Iris pigment epithelial cell (primary cell): ENCODE data around the gene RPLP1.

Experiments used
- DNase-seq: peaks from one replicate; pipeline ENCODE4 v3.0.0-alpha.2; 2011; ENCODE audit warnings: low read depth

The RPLP1 gene

DNA sequence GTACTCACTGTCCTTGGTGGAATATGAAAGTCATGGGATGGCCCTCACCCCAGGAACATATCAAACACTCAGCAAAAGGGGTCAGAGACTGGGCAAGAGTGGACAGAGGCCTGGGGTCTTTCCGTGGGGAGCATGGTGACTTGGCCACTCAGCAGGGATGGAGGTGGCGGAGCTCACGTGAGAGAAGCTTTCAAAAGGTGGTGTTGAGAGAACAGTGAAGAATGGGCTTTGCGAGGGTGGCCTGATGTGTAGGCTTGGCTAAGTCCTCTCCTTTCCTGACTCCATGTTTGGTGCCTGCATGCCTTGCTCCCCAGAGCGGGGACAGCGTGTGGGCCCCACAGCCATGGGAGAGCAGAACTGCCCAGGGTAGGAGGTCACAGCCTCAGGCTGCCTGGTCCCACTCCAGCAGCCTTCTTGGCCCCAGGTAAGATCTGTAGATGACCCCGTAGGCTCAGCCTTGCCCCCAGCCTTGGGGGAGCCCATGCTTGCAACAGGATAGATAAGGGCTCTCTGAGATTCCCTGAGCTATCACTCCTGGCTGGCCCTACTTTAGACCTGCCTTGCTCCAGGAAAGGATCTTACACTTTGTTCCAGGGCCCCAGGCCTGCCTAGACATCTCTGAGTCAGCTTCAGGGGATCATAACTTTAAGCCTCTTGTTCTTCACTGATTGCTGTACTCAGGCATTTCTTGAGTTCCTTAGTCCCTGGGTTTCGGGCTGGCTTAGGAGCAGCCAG lies 17.0 kb downstream of the RPLP1 start:
- peak; percentile 86 for DNase-seq

DNA sequence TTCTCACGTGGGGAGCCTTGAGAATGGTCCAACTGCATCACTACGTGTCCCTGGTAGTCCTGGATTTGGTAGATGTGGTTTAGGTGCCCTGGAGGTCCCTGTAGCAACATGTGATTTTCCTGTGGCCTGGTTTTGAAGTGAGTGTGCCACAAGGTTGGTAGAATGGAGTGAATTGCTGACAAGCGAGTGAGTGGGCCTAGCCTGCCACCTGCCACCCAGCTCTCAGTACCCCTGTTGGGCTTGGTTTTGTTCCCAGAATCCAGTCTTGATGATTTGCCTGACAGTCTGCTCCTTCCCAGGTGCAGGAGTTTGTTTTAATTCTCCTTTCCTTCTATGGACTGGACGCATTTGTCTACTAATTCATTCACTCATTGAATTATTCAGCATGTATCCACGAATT lies 19.4 kb downstream of the RPLP1 start:
- no peak for DNase-seq

DNA sequence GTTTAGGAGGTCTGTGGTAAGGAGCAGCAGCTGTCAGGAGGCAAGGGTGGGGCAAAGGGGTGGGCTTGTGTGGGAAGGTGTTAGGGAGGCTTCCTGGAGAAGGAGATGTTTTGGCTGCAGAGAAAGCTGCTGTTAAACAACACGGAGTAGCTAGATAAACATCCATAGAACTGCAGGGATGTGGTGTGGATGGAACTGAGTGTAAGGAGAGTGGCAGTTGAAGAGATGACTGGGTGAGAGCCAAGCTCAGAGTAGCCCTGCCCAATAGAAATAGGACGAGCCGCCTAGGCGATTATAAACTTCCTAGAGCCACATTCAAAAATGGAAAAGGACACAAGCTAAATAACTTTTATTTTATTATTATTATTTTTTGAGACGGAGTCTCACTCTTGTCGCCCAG lies 19.9 kb downstream of the RPLP1 start:
- no peak for DNase-seq

DNA sequence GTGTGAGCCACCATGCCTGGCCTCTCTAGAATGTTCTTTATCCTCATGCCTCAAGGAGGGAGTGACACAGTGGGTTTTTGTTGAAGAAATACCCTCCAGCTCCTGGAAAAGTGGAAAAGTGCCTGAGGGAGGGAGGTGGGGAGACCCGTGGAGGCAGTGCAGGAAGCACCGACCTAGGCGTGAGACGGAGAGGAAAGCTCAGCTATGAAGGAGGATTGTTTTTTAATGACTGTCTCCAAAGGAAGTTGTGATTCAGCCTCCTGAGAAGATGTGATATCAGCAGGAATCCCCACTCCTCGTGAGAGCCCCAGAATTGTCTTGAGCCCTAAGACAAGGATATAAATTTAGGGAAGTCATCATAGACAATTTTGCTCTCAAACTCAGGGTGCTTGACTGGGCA lies 21.7 kb downstream of the RPLP1 start:
- DNase-seq: peak; percentile 75

DNA sequence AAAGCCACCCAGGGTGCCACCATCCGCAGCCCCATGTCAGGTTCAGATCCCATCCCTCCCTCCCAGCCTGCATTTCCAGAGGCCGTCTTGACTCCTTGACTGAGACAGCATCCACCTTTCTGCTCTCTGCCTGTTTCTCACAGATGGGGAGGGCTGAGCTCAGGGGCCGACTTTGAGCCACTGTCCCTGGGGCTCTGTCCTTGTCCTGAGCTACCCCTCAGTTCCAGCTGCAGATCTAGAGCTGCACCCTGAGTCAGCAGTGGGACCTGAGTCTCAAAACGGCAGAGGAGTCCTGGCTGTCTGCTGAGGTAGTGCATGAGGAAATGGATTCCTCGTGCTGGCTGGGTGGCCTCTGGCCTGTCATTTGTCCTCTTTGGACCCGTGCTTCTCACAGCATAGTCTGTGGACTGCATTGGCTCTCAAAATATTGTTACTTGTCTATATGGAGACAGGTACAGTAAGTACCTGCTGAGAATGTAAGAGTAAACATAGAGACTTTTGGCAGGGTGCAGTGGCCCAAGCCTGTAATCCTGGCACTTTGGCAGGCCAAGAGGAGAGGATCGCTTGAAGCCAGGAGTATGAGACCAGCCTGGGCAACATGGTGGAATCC lies 22.3 kb downstream of the RPLP1 start:
- peak; percentile 31 for DNase-seq

DNA sequence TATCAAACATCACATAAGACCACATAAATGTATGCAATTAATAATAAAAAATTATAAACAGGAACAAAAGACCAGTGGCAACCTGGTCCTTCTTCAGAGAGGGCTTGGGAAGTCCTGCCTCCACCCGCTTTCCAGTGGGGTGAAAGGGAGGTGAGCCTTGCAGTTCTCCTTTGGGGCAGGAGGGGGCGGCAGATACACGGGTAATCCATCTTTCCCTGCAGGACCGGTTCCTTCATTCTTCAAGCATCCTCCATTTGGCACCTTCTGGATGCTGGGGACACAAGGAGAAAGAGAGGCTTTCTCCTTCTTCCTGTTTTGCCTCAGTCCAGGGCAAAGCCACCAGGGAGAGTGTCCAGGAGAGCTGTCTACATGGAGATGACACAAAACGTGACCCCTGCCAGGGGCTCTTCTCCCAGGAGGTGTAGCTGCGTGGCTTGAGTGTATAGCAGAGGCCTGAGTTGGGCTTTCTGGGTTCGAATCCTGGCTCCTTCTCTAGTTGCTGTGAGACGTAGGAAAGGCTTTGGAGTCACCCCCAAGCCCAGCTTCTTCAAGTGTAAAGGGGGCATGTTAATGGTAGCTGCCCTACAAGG lies 23.2 kb downstream of the RPLP1 start:
- peak; percentile 68 for DNase-seq

DNA sequence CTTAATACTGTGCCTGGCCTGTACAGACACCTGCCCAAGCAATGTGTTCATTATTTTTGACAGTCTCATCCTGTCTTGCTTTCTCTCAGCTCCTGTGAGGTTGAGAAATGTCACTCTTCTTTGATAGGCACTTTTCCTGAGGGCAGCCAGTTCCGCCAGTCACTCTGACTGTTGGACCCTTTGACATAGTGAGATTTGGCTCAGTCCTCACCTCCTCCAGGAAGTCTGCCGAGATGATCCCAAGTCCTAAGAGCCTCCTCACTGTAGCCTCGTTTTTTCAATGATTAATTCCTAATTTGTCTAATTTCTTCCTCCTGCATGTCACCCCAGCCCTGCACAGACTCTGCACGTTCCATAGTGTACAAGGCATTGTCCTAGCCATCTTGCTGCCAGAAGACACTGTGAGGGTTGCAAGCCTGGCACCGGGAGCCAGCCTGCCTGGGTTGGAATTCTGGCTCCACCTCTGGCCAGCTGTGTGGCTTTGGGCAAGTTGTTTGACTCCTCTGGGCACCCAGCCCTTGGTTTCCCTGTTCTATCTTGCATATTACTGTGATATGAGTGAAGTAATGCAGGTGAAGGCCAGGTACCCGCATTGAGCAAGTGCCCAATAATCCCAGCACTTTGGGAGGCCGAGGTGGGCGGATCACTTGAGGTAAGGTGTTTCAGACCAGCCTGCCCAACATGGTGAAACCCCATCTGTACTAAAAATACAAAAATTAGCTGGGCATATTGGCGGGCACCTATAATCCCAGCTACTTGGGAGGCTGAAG lies 24.3 kb downstream of the RPLP1 start:
- no peak for DNase-seq

DNA sequence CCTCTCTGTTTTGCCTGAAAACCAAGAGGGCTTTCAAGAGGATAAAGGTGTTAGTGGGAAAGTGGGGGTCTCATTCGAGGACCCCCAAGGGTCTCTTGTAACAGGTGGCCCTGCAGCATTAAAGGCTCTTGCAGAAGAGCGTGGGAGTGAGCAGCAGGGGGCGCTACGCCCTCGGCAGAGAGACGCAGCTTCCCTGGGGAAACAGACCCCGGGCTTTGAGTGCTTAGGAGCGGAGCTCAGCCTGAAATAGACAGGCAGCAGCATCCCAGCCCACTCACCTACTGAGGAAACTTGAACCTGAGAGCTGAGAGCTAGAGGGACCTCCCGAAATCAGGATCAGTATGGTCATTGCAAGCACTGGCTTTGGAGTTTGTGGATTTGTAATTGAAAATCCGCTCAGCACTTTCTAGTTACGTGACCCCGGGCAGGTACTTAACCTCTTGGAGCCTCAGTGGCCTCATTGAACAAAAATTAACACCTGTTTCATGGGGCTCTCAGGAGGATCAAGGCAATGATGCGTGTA lies 25.7 kb downstream of the RPLP1 start:
- DNase-seq: peak; percentile 52

DNA sequence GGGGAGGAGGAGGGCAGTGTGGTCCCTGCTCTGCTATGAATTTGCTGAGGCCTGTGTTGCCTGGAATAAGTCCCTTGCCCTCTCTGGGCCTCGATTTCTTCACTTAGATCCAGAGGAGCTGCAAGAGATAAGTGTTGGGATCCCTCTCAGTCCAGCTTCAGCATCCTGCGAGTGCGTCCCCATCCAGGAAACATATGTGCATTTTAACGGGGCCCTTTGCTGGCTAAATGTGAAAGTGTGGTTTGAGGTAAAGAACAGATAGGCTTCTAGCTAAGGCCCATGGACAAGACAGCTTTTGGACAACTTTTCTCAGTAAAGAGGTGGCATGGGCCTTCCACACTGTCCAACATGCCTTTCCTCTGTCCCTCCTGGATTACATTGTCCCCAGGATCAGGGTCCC lies 26.5 kb downstream of the RPLP1 start:
- DNase-seq: no peak

DNA sequence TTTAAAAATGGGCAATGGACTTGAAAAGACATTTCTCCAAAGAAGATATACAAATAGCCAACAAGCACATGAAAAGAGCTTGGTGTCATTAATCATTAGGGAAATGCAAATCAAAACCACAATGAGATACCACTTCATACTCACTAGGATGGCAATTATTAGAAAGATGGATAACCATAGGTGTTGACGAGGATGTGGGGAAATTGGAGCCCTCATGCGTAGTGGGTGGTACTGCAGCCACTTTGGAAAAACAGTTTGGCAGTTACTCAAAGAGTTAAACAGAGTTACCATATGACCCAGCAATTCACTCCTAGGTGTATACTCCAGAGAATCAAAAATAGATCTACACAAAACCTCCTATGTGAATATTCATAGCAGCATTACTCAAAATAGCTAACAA lies 27.4 kb downstream of the RPLP1 start:
- no peak for DNase-seq

DNA sequence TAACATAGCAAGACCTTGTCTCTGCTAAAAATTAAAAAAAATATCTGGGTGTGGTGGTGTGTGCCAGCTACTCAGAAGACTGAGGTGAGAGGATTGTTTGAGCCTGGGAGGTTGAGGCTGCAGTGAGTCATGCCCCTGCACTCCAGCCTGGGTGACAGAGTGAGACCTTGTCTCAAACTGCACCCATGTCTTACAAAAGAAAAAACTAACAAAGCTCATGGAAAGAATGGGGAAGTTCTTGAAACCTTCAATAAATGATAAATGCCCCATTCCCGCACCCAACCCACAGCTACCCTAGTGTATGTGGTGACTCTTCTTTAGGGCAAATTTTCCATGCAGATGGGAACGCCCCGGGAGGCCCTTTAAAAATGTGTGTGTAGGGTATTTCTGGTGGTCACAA lies 28.3 kb downstream of the RPLP1 start:
- DNase-seq: no peak

DNA sequence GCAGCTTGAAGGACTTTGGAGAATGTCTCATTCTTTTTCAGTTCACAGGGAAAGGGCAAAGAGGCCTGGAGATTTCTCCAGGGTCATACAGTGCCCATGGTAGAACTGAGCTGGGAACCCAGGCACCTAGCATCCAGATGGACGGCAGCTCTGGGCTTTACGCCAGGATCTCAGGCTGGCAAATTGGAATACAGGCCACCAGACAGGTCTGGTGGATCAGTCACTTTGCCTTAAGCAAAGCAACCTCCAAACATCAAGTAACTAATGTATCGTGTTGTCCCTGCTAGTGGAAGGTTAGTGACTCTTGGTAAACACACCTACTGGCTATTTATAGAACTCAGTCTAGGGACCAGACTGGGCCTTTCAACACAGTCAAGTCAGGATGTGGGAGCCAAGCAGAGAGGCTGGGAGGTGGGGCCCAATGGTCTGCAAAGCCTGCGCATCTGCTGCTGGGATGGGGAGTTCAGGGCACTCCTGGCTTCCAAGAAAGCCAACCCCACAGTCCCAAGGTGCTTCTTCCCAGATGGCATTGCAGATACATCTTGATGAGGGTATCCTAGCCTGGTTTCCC lies 30.2 kb downstream of the RPLP1 start:
- no peak for DNase-seq

DNA sequence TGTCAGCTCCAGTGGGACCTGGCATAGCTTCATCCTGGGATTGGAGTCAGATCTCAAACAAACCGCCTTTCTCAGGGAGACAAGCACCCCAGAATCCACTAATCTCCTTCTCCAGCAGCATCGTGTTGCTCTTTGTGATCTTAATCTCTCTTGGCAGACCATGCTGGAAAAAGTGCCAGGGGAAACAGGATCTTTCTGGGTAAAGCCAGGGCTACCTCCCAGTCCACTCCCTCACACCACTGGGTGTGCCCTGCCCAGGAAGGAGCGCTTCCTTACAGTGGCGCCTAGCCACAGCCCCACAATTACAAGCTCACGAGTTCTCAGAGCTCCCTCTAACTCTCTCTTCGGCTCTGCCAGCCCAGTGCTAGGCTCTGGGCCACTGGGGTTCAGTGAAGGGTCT lies 32.2 kb downstream of the RPLP1 start:
- no peak for DNase-seq

DNA sequence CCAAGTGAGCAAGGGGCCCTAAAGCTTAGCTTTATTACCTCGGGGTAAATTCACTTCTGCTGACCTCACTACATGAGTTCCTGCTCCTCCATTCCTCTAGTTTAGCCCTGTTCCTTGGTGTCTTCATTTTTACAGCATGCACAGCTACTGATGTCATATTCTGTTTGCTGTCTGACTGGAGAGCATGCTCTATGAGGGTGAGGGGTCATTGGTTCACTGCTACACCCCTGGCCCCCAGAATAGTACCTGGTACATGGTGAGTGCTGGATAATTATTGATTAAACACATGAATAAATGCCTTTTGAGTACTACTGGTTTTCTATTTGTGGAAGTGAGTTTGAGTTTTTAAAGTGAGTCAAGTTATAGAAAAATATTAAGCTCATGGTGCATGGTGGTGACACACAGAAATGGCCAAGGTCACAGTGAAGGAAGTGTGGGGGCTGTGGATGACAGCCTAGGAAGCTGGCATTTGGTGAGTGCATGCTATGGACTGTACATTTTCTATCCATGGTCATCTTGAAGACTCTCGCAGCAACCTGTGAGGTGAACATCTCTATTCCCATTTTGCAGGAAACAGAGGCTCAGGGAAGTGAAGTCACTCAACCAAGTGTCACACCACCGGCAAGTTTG lies 34.0 kb downstream of the RPLP1 start:
- DNase-seq: no peak

DNA sequence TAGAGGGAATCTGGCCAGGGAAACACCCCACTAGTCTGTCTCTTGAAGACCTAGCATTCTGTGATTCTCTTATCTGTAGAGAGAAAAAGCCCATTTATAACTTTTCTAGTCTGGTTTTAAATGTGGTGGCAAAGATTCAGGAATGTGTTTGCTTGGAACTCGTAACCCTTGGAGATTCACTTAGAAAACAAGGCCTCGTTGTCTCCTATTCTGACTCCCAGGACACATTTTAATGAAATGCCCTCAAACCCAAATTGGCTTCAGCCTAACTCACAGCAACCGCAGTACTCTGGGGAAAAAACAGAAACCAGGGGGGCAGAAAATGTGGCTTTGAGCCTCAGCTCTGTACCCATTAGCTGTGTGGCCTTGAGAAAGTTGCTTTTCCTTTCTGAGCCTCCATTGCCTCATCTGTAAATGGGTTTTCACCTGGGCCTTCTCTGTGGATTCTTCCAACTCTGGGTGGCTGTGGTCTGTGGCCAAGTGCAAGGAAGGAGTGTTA lies 36.5 kb downstream of the RPLP1 start:
- DNase-seq: no peak

DNA sequence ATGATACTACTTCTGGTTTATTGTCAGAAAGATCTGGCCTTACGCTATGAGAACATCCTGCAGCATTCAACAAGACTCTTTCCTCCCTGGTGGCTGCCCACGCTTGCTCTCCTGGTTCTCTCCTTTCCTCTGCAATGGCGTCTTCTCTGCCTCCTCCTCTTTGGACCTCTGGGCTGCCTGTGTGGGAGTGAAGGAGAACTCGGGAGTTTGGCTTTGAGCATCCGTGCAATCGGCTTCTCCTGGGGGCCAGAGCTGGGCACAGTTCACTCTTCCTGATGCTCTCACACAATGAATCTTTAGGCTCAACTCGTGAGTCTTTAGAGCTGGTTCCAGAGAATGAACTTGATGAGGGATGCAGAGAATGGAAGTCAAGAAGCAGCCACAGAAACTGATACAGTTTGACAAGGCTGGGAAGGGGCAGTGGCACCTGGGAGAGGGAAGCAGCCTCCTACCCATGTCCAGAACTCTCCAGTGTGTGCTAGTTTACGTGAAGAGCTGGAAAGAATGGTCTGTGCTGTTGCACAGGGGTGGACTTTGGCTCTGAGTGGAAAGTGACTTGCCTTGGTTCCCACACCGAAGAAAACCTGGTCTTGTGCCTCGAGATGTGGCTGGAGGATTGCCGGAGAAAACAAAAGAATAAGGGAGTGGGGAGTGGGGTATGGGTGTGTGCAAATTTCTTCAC lies 37.9 kb downstream of the RPLP1 start:
- no peak for DNase-seq

DNA sequence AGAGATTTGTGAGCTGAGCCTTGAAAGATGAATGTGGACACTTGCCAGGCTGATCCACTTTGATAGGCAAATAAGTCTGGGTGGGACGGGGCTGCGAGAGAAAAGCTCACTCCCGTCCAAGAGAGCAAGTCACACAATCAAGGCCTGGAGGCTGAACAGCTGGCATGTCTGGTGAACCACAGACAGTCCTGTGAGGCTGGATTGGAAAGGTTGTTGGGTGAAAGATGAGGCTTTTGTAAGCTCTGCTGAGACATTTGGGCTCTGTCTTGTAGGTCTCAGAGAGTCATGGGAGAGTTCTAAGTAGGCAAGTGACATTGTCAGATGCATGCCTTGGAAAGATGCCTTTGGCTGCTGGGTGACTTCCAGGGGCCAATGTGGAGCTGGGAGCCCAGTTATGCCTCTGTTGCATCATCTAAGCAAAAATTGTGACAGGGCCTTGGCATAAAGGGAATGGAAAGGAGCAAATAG lies 38.5 kb downstream of the RPLP1 start:
- DNase-seq: no peak

DNA sequence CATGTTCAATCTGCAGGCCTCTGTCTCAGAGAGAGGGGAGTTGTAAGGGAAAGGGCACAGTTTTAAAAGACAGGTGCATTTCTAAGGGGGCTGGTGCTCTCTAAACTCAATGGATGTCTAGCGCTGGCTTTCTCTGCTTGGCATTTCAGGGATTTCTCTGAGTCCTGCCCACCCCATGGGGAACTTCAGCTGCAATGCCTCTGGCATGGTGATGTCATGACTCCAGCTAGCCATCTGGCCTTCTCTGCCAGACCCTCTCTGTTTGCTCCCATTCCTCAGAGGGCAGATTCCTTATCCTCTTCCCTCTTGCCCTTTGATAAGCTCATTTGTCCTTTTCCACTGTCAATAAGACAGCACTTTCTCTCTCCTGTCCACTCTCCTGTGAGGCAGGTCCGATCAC lies 40.8 kb downstream of the RPLP1 start:
- no peak for DNase-seq

DNA sequence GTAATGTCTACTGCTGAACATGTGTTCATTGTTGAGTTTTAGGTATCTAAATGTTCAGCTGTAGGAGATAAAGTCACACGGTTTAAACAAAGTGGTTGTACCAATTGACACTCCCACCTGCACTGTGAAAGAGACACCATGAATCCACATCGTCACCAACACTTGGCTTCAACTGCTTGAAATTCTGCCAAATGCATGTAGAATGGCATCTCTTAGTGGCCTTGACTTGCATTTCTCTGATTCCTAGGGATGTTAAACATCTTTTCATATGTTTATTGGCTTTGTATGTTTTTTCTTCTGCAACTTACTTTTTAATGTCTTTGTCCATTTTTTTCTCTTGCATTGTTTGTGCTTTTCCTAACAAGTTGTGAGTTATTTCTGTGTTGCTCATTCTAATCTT lies 43.4 kb downstream of the RPLP1 start:
- DNase-seq: no peak

DNA sequence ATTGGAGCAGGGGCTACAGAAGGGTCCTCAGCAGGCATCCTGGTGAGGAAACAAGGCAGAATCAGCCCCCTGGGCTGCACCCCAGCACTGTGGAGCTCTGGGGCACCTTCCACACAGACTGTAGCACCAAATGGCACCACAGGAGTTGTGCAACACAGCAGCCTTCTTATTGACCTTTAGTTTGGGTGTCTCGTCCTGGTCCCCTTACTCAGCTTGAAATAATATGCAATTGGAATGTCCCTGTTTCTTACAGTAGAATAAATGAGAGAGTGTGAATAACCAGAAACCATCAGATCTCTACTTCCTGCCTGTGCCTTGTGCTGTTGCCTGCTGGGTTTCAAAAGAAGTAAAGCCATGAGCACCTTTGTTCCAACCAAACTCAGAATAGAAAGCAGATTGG lies 44.5 kb downstream of the RPLP1 start:
- DNase-seq: no peak

DNA sequence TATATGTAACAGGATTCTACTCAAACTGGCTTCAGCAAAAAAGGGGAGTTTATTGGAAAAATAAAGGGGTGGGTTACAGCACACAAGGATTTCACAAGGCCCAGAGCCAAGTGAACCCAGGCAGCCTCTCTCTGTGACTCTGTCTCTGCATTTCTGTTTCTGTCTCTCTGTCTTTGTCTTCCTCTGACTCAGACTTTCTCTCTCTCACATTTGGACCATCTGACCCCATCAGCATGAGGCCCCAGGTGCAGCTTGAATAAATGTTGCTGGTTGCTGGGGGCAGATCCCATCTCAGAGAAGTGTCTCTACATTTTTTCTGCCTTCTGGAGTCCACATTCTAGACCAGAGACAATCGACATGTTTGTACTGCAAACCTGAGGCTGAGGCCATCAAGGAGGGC lies 45.0 kb downstream of the RPLP1 start:
- no peak for DNase-seq
